Measurements from ENCODE around the gene SIL1.
"Not testable (repeated sequence)": the region's sequence is repeated elsewhere in the genome, so short reads cannot be mapped to it uniquely, and the experiment has no call there.

SIL1 gene

DNA sequence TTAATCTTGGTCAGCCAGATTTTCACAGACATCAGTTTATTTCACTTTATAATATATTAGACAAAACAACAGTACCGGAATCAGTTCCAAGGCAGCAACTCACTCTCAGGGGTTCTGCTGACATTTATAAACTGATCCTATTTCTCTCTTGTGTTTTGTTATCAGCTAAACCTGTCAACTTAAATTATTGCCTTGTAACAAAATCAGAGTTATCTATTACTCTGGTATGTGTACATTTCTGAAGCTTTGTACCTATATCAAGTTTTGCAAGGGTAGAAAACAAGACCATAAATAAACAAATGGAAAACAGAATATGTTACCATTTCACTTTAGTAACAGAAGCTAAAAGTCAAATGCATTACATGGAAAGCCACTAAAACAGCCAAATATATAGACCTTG is 122.1 kb downstream of the SIL1 start:
- H3K27me3 Mint-ChIP-seq, result no peaks in the 10 kb centered on the region
- ATAC-seq (no peak), DNase-seq (no peak)
- no peak overlapping the region for H3K4me3 Mint-ChIP-seq
- H3K36me3 Mint-ChIP-seq (ENCODE audit: low read depth), result no peaks in the 10 kb centered on the region
- H3K27ac Mint-ChIP-seq, result no peak overlapping the region
- H3K4me1 Mint-ChIP-seq, result peaks cover 5% of the 10 kb centered on the region
- H3K9me3 Mint-ChIP-seq, result no peaks in the 10 kb centered on the region

DNA sequence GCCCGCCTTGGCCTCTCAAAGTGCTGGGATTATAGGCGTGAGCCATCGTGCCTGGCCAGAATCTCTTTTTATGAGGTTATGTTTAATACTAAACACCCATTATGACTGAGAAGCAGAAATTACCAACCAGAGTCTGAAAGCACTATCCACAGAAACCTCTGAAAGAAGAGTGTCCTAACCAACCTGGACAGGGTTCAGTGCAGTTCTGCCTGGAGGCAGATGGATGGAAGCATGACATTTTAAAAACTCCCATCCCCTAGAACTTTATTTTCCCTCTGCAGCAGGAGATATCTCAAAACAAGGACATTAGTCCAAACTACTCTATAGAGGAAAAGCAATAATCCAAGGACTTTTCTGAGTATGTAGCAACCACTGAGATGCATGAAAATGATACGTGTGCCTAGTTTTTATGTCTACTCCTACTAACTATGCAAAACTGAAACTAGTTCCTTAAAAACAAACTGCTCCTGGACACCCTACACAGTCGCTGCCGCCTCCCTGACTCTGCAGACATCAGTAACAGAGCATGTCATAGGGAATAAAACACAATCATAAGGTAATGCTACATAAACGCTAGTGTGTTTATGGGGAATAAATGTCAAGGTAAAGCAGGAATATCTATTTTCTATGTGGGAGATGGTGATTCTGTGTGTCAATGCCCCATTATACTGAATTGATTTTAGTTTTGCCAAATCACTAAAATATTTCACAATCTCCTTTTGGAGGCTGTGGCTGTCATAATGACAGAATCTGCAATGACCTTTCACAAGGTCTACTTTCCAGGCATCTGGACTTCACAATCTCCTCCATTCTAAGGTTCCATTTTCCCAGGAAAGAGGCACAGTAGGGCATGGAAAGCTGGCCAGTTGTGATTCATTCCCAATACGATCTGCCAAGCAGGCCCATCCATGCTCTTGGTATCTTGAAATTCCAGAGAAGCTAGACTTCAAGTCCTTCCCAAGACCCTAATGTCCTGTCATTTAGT is 122.8 kb downstream of the SIL1 start:
- Mint-ChIP-seq H3K4me1 (peaks cover 5% of the 10 kb centered on the region), H3K36me3 (ENCODE audit: low read depth) (no peaks in the 10 kb centered on the region)
- no peak for DNase-seq

GRCh38 chr5:139073956-139074355 is 124.2 kb downstream of the SIL1 start:
- not testable (repeated sequence) for DNase-seq; H3K9me3 Mint-ChIP-seq; H3K4me1 Mint-ChIP-seq; H3K27me3 Mint-ChIP-seq; H3K4me3 Mint-ChIP-seq; ATAC-seq; H3K27ac Mint-ChIP-seq; H3K36me3 Mint-ChIP-seq (ENCODE audit: low read depth)

More for the DNA sequence above, 122.8 kb downstream of the SIL1 start:
- ATAC-seq, result no peak
- Mint-ChIP-seq H3K27me3 (no peaks in the 10 kb centered on the region), H3K9me3 (no peaks in the 10 kb centered on the region), H3K4me3 (no peak overlapping the region), H3K27ac (no peak overlapping the region)

GRCh38 chr5:139068494-139069151 is 129.5 kb downstream of the SIL1 start:
- no peak for ATAC-seq
- H3K4me3 Mint-ChIP-seq, result no peak overlapping the region
- DNase-seq, result no peak
- H3K4me1 Mint-ChIP-seq, result peaks cover 9% of the 10 kb centered on the region
- H3K9me3 Mint-ChIP-seq, result no peaks in the 10 kb centered on the region
- no peaks in the 10 kb centered on the region for H3K36me3 Mint-ChIP-seq (ENCODE audit: low read depth)
- no peak overlapping the region for H3K27ac Mint-ChIP-seq
- H3K27me3 Mint-ChIP-seq, result no peaks in the 10 kb centered on the region

DNA sequence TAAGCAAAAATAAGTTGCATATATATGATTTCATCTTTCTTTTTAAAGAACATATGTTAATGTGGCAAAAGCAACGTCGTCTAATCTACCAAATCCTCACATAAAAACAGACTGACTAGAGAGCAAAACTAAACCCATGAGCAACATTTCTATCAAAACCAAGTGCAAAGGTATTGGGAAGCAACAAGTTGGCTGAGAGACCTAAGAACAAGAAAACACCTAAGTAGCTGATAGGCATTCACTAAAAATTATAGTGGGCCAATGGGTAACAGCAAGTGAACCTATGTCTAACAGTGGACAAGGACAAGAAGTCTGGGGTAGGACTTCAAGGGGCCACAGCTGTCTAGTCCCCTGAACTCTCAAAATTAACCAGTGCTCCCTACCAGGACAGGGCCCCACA is 130.1 kb downstream of the SIL1 start:
- no peaks in the 10 kb centered on the region for H3K27me3 Mint-ChIP-seq
- DNase-seq (no peak), ATAC-seq (no peak)
- no peaks in the 10 kb centered on the region for H3K36me3 Mint-ChIP-seq (ENCODE audit: low read depth)
- H3K4me3 Mint-ChIP-seq, result no peak overlapping the region
- H3K27ac Mint-ChIP-seq, result no peak overlapping the region
- H3K9me3 Mint-ChIP-seq, result no peaks in the 10 kb centered on the region
- H3K4me1 Mint-ChIP-seq, result peaks cover 9% of the 10 kb centered on the region

DNA sequence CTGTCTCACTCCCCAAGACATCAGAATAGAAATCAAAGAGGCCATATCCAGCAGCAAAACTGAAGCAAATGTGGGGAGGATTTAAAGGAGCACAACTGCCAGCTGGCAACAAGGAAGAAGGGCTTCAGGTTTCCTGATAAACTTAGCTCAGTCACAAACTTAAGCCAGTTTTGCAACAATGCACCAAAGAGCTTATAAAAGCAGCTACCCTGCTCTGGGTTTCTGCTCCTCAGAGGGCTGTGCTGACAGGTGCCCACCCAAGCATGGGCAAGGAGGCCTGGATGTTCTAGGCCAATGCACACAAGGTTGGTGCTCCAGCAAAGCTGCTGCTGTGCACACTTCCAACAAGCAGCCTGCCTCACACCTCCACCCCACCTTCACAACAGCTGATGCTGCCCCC is 132.9 kb downstream of the SIL1 start:
- Mint-ChIP-seq H3K36me3 (ENCODE audit: low read depth) (no peaks in the 10 kb centered on the region), H3K4me1 (peaks cover 9% of the 10 kb centered on the region), H3K27ac (no peak overlapping the region), H3K27me3 (no peaks in the 10 kb centered on the region), H3K4me3 (no peak overlapping the region), H3K9me3 (no peaks in the 10 kb centered on the region)
- DNase-seq (no peak), ATAC-seq (no peak)

DNA sequence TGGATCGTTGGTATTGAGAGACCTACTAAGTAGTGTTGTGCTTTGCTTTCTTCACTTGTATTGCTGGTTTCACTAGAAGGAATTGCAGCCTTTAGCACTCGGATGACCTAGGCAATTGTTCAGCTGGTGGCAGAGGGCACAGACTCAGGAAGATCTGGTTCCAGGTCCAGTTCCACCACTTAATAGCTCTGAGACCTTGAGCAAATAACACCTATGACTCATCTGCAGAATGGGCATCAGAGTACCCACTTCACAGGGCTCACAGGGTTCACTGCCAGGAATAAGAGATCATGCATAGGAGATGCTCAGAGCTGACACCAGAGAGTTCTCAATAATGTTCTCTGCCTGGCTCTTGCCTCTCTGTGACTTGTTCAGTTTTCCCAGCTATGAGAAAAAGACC is 133.6 kb downstream of the SIL1 start:
- H3K36me3 Mint-ChIP-seq (ENCODE audit: low read depth), result no peaks in the 10 kb centered on the region
- ATAC-seq, result no peak
- no peaks in the 10 kb centered on the region for H3K9me3 Mint-ChIP-seq
- no peak overlapping the region for H3K4me3 Mint-ChIP-seq
- H3K27ac Mint-ChIP-seq, result no peak overlapping the region
- no peaks in the 10 kb centered on the region for H3K27me3 Mint-ChIP-seq
- DNase-seq, result no peak
- H3K4me1 Mint-ChIP-seq, result peaks cover 9% of the 10 kb centered on the region

DNA sequence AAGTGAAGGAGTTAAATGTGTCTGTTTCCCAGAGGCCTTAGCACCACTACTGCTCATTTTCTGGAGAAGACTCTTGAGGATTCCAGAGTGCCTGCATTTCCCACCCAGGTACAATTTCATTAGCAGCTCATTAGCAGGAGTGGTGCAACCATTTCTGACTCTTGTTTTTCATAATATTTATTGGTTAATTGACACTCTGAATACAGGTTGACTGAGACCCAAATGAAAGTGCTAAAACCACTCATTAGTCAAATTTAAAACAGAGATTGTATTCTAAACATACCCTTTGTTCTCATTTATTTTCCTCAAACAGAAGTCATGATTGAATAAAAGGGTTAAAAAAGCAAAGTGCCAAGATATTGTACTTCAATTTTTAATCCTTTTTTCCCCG is 134.5 kb downstream of the SIL1 start:
- Mint-ChIP-seq H3K27me3 (no peaks in the 10 kb centered on the region), H3K4me3 (no peak overlapping the region), H3K36me3 (ENCODE audit: low read depth) (no peaks in the 10 kb centered on the region), H3K4me1 (peaks cover 6% of the 10 kb centered on the region), H3K27ac (no peak overlapping the region), H3K9me3 (no peaks in the 10 kb centered on the region)
- DNase-seq (no peak), ATAC-seq (no peak)

- DNase-seq (no peak), ATAC-seq (no peak)
- Mint-ChIP-seq H3K36me3 (ENCODE audit: low read depth) (no peaks in the 10 kb centered on the region), H3K4me3 (no peak overlapping the region), H3K9me3 (no peaks in the 10 kb centered on the region), H3K4me1 (peaks cover 2% of the 10 kb centered on the region), H3K27ac (no peak overlapping the region), H3K27me3 (no peaks in the 10 kb centered on the region)
Observed at GRCh38 chr5:139062910-139063663, 135.1 kb downstream of the SIL1 start.

- Mint-ChIP-seq H3K36me3 (ENCODE audit: low read depth) (no peaks in the 10 kb centered on the region), H3K27ac (no peak overlapping the region), H3K27me3 (no peaks in the 10 kb centered on the region), H3K4me3 (no peak overlapping the region), H3K9me3 (no peaks in the 10 kb centered on the region), H3K4me1 (no peaks in the 10 kb centered on the region)
- DNase-seq (no peak), ATAC-seq (no peak)
Observed at GRCh38 chr5:139061856-139062255, 136.3 kb downstream of the SIL1 start.

GRCh38 chr5:139061274-139061673 is 136.9 kb downstream of the SIL1 start:
- H3K9me3 Mint-ChIP-seq, result no peaks in the 10 kb centered on the region
- no peaks in the 10 kb centered on the region for H3K36me3 Mint-ChIP-seq (ENCODE audit: low read depth)
- no peak overlapping the region for H3K27ac Mint-ChIP-seq
- no peaks in the 10 kb centered on the region for H3K4me1 Mint-ChIP-seq
- ATAC-seq (no peak), DNase-seq (no peak)
- no peaks in the 10 kb centered on the region for H3K27me3 Mint-ChIP-seq
- no peak overlapping the region for H3K4me3 Mint-ChIP-seq

- H3K36me3 Mint-ChIP-seq (ENCODE audit: low read depth), result no peaks in the 10 kb centered on the region
- no peaks in the 10 kb centered on the region for H3K9me3 Mint-ChIP-seq
- no peaks in the 10 kb centered on the region for H3K27me3 Mint-ChIP-seq
- H3K4me3 Mint-ChIP-seq, result no peak overlapping the region
- DNase-seq, result no peak
- no peak for ATAC-seq
- no peak overlapping the region for H3K27ac Mint-ChIP-seq
- no peaks in the 10 kb centered on the region for H3K4me1 Mint-ChIP-seq
Observed at GRCh38 chr5:139058121-139058520, 140.0 kb downstream of the SIL1 start.

DNA sequence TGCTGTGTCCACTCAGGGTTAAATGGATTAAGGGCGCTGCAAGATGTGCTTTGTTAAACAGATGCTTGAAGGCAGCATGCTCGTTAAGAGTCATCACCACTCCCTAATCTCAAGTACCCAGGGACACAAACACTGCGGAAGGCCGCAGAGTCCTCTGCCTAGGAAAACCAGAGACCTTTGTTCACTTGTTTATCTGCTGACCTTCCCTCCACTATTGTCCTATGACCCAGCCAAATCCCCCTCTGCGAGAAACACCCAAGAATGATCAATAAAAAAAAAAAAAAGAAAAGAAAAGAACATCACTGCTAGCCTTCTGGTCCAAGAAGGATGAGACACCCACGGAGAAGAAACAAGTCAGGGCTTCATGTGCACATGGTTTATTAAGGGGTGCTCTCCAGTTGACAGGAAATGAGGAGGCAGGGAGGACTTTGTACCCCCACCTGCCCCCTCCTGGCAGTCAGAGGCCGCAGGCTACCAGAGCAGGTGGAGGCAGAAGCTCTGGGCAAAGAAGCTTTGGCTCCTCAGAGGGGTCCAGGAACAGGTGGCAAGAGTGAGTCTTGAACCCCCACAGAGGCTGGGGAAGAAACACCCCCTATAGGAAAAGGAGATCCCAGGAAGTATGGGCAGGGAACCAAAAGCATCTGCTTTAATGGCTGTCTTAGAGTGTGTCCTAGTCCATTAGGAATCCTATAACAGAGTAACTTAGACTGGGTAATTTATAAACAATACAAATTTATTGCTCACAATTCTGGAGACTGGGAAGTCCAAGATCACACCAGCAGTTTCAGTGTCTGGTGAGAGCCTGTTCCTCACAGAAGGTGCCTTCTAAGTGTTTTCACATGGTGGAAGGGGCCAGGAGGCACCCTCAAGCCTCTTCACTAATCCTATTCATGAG is 140.9 kb downstream of the SIL1 start:
- not testable (repeated sequence) for H3K9me3 Mint-ChIP-seq; DNase-seq; H3K27ac Mint-ChIP-seq; H3K27me3 Mint-ChIP-seq; H3K4me1 Mint-ChIP-seq; H3K4me3 Mint-ChIP-seq; H3K36me3 Mint-ChIP-seq (ENCODE audit: low read depth); ATAC-seq

GRCh38 chr5:139052975-139053374 is 145.2 kb downstream of the SIL1 start:
- no peaks in the 10 kb centered on the region for H3K4me1 Mint-ChIP-seq
- peaks cover 10% of the 10 kb centered on the region for H3K36me3 Mint-ChIP-seq (ENCODE audit: low read depth)
- H3K27me3 Mint-ChIP-seq, result no peaks in the 10 kb centered on the region
- ATAC-seq (no peak), DNase-seq (no peak)
- H3K4me3 Mint-ChIP-seq, result no peak overlapping the region
- no peak overlapping the region for H3K27ac Mint-ChIP-seq
- H3K9me3 Mint-ChIP-seq, result no peaks in the 10 kb centered on the region

All from activated naive CD8-positive, alpha-beta T cell treated with anti-CD3 and anti-CD28 coated beads, Interleukin-2, amount 50 U/mL, for 24 hours (primary cell).